Panc1 (cell line): Measurements from ENCODE around the gene ADAMTS10. TPM values are rescaled to one million over a fixed set of nuclear protein-coding genes. Genes with fewer than 3 reads are reported as not detected.
A peak's percentile ranks its signal among the peaks of the same experiment; 100 is the strongest.
"Not testable (repeated sequence)": the region's sequence is repeated elsewhere in the genome, so short reads cannot be mapped to it uniquely, and the experiment has no call there.

ENCODE experiments used
- ATAC-seq: fragments of 200-7000 bp; cut with Tn5 transposase; 2 replicates; pipeline ENCODE4 v1.9.1; 2020; ENCODE audit warnings: mild to moderate bottlenecking, moderate library complexity
- BruUV-seq: library from RNA; stranded (reverse); fragments of 400-500 nt; replicated peaks from 2 replicates; lab custom pipeline; 2021; lab: Mats Ljungman, UMichigan
- CTCF ChIA-PET: fragments of 300-600 bp; sonication (Branson Sonifier 250); formaldehyde crosslinking; loops from one replicate; lab custom pipeline; 2022; ENCODE audit warnings: antibody characterized with exemption; lab: Charles Lee
- POLR2A ChIA-PET: fragments of 300-600 bp; sonication (Branson Sonifier 250); formaldehyde crosslinking; loops from one replicate; lab custom pipeline; 2022; ENCODE audit warnings: antibody characterized with exemption; lab: Charles Lee
- DNase-seq: peaks from one replicate; pipeline ENCODE4 v3.0.0-alpha.2; 2010; ENCODE audit warnings: low read depth, low spot score
- H3K27ac ChIP-seq: 2 replicates; pipeline ENCODE4 v1.5.1; 2011; ENCODE audit warnings: mild to moderate bottlenecking, low read length, inconsistent platforms
- H3K27me3 ChIP-seq: fragments of 200-500 bp; sonication (Bioruptor generic); 2 replicates; pipeline ENCODE4 v1.6.0; 2014; ENCODE audit warnings: low read length, inconsistent platforms; ENCODE audit not compliant: control insufficient read depth, insufficient read depth
- H3K36me3 ChIP-seq: fragments of 200-500 bp; sonication (Bioruptor generic); 2 replicates; pipeline ENCODE4 v1.5.1; 2014; ENCODE audit warnings: inconsistent platforms, mild to moderate bottlenecking, low read length, moderate library complexity; ENCODE audit not compliant: control insufficient read depth, insufficient read depth
- H3K4me1 ChIP-seq: 2 replicates; pipeline ENCODE4 v1.5.1; 2011; ENCODE audit warnings: inconsistent platforms, mild to moderate bottlenecking, low read length, moderate library complexity; ENCODE audit not compliant: control insufficient read depth, insufficient read depth
- H3K4me3 ChIP-seq, 2 experiments: 2 replicates each; pipeline ENCODE4 v1.5.1; 2011 to 2012; ENCODE audit warnings: low read depth in 2 of 2, low read length in 2 of 2, mild to moderate bottlenecking in 2 of 2, inconsistent platforms in 1 of 2, moderate library complexity in 1 of 2
- H3K9me3 ChIP-seq: fragments of 200-500 bp; sonication (Bioruptor generic); 2 replicates; pipeline ENCODE4 v1.5.1; 2014; ENCODE audit warnings: low read depth, mild to moderate bottlenecking, inconsistent platforms, low read length, moderate library complexity; ENCODE audit not compliant: control insufficient read depth, insufficient read depth
- CTCF ChIP-seq: fragments of 450-650 bp; IDR thresholded peaks from 2 replicates; pipeline ENCODE4 v1.5.1; 2017; ENCODE audit warnings: mild to moderate bottlenecking
- POLR2AphosphoS5 ChIP-seq: IDR thresholded peaks from 2 replicates; pipeline ENCODE4 v1.6.1; 2012; ENCODE audit warnings: mild to moderate bottlenecking, low read depth, low read length, moderate library complexity
- REST ChIP-seq, 2 experiments: IDR thresholded peaks; 2 replicates each; pipeline ENCODE4 v1.6.1; 2011 to 2012; ENCODE audit warnings: low read depth in 2 of 2, control low read depth in 1 of 2, low read length in 1 of 2, mild to moderate bottlenecking in 1 of 2, moderate library complexity in 1 of 2; ENCODE audit not compliant: insufficient read depth in 1 of 2
- SIN3A ChIP-seq: IDR thresholded peaks from 2 replicates; pipeline ENCODE4 v1.6.1; 2012; ENCODE audit warnings: low read depth, mild to moderate bottlenecking, low read length, moderate library complexity, borderline replicate concordance; ENCODE audit not compliant: insufficient read depth
- TCF7L2 ChIP-seq: IDR thresholded peaks from 2 replicates; pipeline ENCODE4 v1.6.1; 2011; ENCODE audit warnings: mild to moderate bottlenecking, low read depth, low read length, inconsistent platforms
- in situ Hi-C: cut with HindIII; loops from 2 replicates; pipeline ENCODE4 v1.10.0; 2016; ENCODE audit warnings: low sequenced_read_pairs, low pct_unique_long_range_greater_than_20kb
- intact Hi-C: fragments of 100-400 bp; cut with micrococcal nuclease; formaldehyde crosslinking; loops from one replicate; pipeline ENCODE4 v1.10.0; 2022; ENCODE audit not compliant: unreplicated experiment
- total RNA-seq: library from RNA; stranded (reverse); gene quantifications from one replicate; pipeline ENCODE4 v1.2.1, GENCODE V29; 2021; ENCODE audit not compliant: unreplicated experiment

ADAMTS10 gene
- total RNA-seq, 1 experiment from 2014 or later = 10.0 TPM

- in situ Hi-C loops = no loop called here
- TF ChIP-seq SIN3A = no peak
- TF ChIP-seq POLR2AphosphoS5 = no peak
- no peak for TF ChIP-seq REST (IDR thresholded peaks at IDR 0.05; ENCODE audit: insufficient read depth in 1 of 2, low read depth in 2 of 2, low read length in 1 of 2)
- no peak for TF ChIP-seq CTCF
- no peak for TF ChIP-seq TCF7L2
- CTCF ChIA-PET = interaction anchor here (0.6 kb wide), 1 partner anchor 286 kb away, joined by 7 read pairs; no protein-coding TSS in a partner anchor
- intact Hi-C loops = no loop called here
- H3K9me3 ChIP-seq = no peaks in the 10 kb centered on the region
- H3K36me3 ChIP-seq = no peaks in the 10 kb centered on the region
- ATAC-seq (no peak), DNase-seq (no peak)
- H3K27me3 ChIP-seq = no peaks in the 10 kb centered on the region
- H3K4me1 ChIP-seq = no peaks in the 10 kb centered on the region
- no peak overlapping the region for H3K4me3 ChIP-seq
- no TSS peak for BruUV-seq
- H3K27ac ChIP-seq = no peak overlapping the region
- POLR2A ChIA-PET = interaction anchor here (0.7 kb wide), 1 partner anchor 58 kb away, joined by 7 read pairs; no protein-coding TSS in a partner anchor
Measured at GRCh38 chr19:8626842-8627241, 16.3 kb upstream of the ADAMTS10 start.

- H3K9me3 ChIP-seq, H3K4me3 ChIP-seq, intact Hi-C loops, H3K27me3 ChIP-seq, DNase-seq, H3K27ac ChIP-seq, H3K36me3 ChIP-seq, H3K4me1 ChIP-seq, BruUV-seq, in situ Hi-C loops: not testable (repeated sequence)
- 0 out of 2 replicates have a peak, but pooled peaks have one; percentile 70 for ATAC-seq
- CTCF ChIA-PET = interaction anchor here (0.6 kb wide), 1 partner anchor 8 kb away, joined by 9 read pairs; no protein-coding TSS in a partner anchor
- POLR2A ChIA-PET = interaction anchor here (0.7 kb wide), 1 partner anchor 14 kb away, joined by 3 read pairs; no protein-coding TSS in a partner anchor
Measured at GRCh38 chr19:8622886-8623285, 12.4 kb upstream of the ADAMTS10 start.

GRCh38 chr19:8618751-8619150, 8.2 kb upstream of the ADAMTS10 start:
- Histone ChIP-seq H3K27ac (no peak overlapping the region), H3K9me3 (no peaks in the 10 kb centered on the region), H3K36me3 (no peaks in the 10 kb centered on the region), H3K4me1 (no peaks in the 10 kb centered on the region), H3K4me3 (no peak overlapping the region), H3K27me3 (no peaks in the 10 kb centered on the region)
- CTCF ChIA-PET = no interaction called here
- POLR2A ChIA-PET = interaction anchor here (0.7 kb wide), 1 partner anchor 54 kb away, joined by 5 read pairs; no protein-coding TSS in a partner anchor
- intact Hi-C loops = no loop called here
- no peak for DNase-seq
- in situ Hi-C loops = no loop called here
- no TSS peak for BruUV-seq
- no peak for ATAC-seq
- no peak for TF ChIP-seq POLR2AphosphoS5
- no peak for TF ChIP-seq CTCF
- TF ChIP-seq REST (IDR thresholded peaks at IDR 0.05; ENCODE audit: insufficient read depth in 1 of 2, low read depth in 2 of 2, low read length in 1 of 2) = no peak
